ENCODE results near the gene PRPS2.

Gene PRPS2

DNA sequence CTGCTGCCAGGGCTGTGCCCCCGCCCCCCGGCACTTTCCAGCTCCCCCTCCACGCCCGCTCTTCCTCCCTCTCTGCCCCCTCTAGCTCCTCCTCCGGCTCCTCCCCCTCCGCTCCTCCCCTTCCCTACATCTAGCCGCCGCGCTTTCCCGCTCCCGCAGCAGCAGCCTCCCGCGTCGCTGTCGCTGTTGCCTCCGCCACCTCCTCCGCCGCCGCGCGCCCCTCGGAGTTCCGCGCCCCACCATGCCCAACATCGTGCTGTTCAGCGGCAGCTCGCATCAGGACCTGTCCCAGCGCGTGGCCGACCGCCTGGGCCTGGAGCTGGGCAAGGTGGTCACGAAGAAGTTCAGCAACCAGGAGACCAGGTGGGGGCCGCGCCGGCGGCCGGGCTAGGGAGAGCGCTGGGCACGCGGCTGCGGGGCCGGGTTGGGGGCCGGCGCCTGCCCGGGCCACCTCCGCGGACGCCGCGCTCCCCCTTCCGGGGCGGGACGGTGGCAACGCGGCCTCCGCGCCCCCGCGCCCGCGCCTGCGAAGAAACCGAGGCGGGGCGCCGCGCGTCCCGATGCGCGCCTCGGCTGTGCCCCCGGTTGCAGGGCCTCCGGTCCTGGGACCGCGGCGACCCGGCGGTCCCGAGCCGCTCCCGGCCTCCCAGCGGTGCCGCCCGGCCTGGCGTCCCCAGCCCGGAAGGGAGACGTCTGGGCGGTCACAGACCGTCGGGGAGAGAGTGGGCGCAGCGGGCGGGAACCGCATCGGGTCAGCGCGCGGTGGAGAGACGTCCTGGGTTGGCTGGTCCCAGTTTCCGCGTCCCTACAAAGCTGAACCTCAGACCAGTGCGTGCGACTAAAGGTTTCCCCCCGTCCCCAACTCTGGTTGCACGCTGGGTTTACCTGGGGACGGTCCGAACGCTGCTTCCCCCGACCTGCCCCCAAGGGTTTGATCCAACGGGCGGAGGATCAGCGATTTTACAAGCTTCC is at the start of gene PRPS2:
Gene PRPS2, plus strand, starts transcription at position 156 of the 972 bp plus-strand sequence. Its CDS starts 86 bp downstream, at position 242.
- DNase-seq, result peak; percentile 73

DNA sequence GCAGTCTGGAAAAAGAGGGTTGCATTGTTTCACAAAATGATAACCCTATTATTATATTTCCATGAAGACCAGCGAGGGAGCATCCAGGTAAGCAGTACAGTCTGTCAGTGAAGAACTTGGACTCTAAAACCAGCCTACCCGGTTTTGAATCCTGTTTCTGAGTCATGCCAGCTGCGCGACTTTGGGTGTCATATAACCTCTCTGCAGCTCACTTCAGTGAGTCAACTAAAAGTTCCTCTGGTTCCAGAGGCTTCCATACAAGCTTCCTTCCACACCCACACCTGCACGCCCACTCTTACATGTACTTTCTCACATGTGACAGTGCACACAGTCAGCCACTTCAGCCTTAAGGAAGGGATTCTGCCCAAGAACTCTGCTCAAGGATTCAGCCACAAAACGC is 49.8 kb upstream of the PRPS2 start:
- DNase-seq, result no peak

DNA sequence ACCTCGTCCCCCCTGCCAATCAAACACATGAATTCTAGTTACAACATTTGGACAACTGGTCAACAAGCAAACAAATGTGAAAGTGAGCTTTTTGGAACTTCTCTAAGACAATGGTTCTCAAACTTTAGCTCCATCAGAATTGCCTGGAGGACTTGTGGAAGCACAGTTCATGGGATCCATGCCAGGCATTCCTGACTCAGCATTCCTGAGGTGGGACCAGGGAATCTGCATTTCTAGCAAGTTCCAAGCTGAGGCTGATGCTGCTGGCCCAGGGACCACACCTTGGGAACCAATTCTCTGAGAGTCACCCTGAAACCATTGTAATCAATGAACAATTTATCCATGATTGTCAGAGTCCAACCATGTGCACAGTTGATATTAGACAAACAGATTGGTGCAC is 43.8 kb upstream of the PRPS2 start:
- DNase-seq, result no peak

DNA sequence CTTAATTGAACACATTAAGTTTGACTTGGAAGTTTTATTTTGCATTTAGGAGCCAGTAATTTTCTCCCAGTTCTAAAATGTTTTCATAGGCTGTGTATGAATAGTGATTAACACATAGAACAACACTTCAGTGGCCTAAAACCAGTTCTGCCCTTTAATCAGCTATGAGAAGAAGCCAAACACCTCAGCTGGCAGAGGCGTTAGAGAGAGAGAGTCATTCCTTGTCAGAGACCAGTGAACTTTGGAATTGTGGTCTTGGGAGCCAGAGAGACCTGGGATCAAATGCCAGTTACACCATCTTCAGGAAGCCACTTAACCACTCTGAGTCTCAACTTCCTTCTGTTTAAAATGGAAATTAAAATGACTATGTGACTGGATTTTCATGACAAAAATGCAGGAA is 39.3 kb upstream of the PRPS2 start:
- DNase-seq, result no peak

DNA sequence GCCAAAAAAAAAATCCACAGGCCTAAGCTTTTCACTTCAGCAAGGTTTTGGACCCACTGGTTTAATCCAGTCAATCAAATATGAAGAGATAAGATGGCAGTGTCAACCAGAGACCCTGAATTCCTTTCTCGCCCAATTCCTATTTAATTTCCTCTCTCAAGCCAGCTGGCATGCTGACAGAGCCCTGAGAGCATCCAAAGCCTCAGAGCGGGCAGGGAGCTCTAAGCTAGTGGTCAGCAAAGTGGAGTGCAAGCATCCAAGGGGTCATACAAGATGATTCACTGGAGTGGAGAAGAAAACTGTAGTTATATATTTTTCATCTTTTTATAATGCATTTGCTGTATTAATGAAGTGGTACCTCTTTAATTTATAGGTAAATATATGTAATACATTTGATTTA is 37.8 kb upstream of the PRPS2 start:
- DNase-seq, result no peak

DNA sequence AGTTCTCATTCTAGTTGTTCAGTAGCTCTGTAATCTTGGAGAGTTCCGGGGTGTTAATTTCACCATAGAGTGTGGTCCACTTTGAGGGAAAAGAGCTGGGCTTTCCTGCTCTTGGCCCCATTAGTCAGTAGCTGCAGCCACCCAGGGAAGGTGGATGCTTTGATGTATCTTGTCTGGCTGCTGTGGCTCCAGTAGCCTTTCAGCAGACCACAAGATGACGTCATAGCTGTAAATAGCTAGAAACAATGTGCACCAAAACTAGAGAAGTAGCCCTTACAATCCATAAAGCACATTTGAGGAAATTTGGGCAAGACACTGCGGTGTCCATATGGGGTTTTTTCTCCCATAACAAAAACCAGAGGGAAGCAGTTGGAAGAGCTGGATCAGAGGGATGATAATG is 32.9 kb upstream of the PRPS2 start:
- no peak for DNase-seq

DNA sequence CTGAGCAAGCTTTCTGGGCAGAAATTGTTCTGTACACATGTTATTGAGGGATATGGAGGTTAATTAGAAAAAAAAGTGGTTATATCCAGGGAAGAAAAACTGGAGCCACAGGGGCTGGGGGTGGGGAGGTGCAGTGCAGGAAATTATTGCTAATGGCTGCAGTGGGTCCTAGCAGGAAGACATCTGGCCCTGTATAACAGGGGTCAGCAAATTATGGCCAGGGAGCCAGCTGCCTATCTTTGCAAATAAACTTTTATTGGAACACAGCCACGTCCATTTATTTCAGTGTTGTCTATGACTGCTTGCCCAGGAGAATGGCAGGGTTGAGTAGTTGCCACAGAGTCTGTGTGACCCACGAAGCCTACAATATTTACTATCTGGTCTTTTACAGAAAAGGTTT is 23.4 kb upstream of the PRPS2 start:
- DNase-seq, result peak; percentile 19

DNA sequence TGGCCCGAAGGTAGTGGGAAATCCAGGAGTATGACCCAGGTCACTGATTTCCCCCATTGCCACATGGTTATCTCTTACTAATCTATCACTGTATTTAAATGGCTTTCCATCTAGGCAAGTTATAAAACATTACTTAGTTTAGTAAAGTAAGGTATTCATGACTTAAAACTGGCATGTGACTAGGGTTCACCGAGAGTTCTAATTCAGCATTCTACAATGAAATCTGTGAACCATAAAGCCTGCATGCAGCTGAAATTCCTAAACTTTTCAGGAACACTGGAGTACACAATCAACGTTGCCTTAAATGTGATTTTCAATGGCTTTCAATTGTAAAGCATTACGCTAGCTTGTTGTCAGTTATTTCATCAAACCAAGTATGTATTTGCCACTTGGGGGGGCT is 22.7 kb upstream of the PRPS2 start:
- DNase-seq, result no peak

DNA sequence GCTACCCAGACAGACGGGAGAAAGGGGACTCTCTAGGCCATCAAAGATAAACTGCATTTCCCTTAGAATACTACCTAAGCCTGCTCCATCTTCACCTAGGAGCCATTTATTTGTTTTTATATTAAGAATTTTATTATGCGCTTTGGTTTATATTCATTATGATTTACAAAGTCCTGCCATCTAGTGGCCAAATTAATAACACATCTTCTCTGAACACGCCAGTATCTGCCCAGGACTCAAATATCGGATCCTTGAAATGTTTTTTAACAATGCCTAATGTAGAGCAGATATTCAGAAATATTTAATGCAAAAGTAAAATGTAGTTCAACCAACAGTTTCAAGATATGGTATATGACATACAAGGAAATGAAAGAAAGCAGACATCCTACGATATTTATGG is 20.8 kb upstream of the PRPS2 start:
- peak; percentile 55 for DNase-seq

DNA sequence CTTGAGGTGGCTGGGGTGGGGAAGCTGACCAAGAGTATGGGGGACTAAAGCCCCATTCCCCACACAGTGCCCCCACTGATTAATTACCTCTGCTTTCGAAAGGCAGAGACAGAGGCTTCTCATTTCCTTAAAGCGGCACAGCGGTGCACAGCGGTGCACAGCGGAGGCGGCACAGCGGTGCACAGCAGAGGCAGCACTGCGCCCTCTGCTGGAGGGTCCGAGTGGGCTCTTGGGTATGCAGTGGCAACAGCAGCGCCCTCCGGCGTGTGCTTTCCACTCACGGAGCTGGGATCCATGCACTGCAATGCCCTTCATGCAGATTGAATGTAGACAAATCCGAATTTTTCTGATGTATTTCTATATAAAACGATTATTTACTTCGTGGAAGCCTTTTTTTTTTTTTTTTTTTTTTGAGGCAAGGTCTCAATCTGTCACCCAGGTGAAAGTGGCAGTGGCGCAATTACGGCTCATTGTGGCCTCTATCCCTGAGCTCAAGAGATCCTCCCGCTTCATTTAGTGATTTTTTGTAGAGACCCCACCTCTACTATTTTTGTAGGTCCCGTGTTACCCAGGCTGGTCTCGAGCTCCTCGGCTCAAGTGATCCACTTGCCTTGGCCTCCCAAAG is 19.7 kb upstream of the PRPS2 start:
- DNase-seq, result no peak

DNA sequence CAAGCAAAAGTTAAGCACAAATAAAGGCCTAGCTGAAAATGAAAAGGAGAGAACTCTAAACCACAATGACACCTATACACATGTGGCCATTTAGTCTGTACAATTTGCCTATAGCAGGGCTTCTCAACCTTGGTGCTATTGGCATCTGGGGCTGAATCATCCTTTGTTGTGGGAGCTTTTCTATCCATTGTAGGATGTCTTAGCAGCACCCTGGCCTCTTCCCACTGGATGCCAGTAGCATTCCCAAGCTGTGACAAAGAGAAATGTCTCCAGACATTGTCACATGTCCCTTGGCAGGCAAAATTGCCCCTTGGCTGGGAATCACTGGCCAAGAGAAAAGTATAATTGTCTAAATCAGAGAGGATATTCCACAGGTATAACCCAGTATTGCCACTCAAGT is 13.5 kb upstream of the PRPS2 start:
- DNase-seq, result no peak

DNA sequence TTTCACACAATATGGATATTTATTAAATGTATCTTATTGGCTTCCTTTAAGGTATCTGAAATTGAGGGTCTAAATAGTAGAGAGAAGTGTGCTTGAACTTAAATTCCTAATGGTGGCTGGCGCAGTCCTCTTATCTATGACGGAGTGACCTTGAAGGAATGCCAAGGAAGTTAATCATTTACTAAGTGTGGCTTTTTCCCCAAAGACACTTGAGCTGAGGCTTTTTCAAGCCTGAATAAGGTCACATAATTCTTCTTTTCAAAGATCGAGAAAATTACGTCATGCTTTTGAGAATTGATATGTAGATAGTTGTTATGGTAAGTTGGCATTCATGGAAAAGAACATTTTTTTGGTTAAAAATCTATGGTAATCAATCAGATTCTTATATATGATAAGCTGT is 11.7 kb upstream of the PRPS2 start:
- no peak for DNase-seq

DNA sequence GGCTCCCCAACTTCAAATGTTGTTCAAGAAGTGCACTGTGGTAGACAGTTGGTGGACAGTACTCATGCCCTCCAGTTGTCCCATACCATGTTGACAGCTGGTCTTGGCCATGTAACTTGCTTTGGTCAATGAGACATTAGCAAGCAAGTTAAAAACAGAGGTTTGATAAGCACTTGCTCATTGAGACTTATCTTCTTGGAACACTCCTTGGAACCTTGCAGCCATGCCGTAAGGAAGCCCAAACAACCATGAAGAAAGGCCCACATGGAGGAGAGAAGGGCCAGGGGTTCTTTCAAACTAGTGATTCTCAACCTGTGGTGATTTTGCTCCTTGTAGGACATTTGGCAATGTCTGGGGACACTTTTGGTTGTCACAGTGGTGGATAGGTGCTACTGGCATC is 2.6 kb upstream of the PRPS2 start:
- DNase-seq, result no peak

DNA sequence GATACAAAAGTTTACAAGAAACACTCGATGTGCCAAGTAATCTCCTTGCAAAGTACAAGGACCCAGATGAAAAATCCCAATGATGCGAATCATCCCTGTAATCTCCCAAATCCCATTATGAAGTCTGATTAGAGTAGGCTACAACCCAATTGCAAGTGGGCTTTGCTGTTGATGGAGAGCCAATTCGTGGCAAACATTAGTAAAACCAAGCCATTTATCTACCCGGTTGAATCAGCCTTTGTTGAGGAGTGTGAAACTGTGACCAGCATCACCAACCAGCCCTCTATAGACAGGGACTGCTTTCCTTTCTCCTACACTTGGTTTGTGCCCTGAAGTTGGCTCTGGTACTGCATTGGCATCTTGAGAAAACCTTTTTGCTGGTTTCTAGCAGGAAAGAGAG is 1.2 kb upstream of the PRPS2 start:
- no peak for DNase-seq

DNA sequence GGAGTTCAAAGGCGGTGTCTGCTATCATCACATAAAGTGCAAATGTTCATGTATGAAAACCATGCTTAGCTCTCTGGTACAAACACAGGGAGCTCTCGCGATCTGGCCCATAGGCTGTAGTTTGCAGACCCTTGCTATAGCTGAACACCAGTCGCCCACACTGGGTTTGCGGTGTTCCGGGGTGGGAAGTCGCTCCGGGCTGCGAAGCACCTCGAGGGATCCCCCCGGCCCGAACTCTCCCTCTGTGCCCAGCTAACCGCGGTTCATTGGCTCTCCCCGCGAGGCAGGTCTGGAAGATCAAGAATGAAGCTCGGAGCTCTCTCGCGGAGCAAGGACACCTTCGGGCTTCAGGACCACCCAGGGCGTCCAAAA is 341 bp upstream of the PRPS2 start:
- no peak for DNase-seq

DNA sequence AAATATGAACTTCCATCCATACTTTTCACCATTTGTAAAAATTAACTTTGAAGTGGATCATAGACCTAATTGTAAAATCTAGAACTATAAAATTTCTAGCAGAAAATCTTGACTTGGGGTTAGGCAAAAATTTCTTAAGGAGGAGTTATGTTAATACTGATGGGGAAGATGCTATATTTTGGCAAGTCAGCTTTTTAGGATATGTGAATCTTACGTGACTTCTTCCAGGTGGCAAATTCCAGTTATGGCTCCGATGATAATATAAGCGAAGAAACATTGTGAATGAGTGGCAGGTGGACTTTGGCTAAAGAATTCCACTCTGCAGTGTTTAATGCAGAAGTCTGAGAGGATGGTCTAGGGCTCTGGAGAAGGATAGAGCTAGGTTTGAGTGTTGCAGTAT is 1.5 kb downstream of the PRPS2 start:
- DNase-seq, result no peak

DNA sequence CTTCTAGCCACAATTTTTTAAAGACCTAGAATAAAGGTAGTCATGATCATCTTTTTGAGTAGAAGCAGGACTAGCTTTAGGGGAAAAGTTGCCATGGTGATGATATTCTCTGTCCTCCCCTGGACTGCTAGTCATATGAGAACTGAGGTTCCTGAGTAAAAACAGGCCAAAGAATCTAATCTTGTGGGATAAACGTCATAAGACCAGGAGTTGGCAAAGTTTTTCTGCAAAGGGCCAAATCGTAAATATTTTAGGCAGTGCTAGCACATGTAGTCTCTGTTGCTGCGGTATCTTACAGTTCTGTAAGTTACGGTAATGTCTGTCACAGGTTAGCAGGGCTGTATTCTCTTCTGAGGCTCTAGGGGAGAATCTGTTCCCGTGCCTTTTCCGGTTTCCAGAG is 3.4 kb downstream of the PRPS2 start:
- DNase-seq, result no peak

DNA sequence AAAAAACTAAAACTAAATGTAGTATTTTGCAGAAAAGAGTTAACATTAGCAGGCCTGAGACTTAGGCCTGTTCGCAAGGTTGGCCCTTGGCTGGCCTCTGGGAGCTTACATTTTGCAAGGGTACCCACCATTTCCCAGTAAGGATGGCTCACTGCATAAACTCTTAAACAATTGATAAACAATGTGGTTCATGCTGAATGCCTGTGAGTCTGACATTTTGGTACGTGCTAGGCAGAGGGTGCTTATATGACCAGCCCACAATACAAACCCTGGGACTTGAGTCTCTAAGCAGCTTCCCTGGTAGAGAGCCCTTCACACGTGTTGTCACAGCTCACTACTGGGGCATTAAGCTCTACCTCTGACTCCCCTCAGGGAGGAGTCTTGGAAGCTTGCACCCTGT is 7.4 kb downstream of the PRPS2 start:
- DNase-seq, result no peak

DNA sequence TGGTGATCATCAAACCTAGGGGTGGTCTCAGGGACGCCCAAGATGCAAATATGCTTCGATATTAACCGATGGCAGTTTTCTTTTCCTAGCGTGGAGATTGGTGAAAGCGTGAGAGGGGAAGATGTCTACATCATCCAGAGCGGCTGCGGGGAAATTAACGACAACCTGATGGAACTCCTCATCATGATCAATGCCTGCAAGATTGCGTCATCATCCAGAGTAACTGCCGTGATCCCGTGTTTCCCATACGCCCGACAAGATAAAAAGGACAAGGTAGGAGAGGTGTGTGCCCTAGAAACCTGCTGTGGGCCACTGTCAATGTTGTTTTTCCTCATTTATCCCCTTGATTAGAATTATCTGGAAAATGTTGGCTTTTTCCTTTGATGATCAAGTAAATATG is 7.9 kb downstream of the PRPS2 start:
- no peak for DNase-seq

DNA sequence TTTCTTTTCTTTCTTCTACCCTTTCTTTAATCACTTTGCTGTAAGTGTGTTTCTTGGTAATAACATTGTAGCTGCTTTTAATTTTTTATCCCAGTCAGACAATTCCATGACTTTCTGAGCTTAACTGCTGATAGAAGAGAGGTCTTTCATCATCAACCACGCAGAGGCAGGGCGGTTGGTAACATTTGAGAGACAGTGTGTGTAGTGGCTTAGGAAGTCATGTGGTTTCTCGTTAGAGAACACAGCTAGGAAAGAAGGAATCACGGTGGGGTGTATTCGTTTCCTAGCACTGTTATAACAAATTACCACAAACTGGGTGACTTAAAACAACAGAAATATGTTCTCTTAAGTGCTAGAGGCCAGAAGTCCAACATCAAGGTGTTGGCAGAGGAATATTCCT is 11.5 kb downstream of the PRPS2 start:
- DNase-seq, result no peak

DNA sequence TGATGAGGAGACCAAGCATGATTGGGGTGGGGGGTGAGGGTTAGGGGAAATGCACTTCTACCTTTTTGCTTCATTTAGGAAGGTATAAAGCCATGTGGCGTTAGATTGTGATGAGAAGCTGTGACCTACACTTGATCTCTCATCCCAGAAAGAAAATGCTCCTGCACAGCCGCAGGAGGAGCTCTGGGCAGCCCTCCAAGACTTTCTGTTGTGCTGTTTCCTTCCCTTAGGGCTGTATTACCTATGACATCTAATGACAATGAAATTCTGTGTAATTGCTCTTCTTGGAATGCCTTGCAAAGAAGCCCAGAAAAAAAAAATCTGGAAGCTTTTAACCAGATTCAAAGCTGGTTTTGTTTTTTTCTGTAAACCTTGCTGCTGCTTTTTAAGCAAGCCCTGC is 13.4 kb downstream of the PRPS2 start:
- DNase-seq, result no peak

DNA sequence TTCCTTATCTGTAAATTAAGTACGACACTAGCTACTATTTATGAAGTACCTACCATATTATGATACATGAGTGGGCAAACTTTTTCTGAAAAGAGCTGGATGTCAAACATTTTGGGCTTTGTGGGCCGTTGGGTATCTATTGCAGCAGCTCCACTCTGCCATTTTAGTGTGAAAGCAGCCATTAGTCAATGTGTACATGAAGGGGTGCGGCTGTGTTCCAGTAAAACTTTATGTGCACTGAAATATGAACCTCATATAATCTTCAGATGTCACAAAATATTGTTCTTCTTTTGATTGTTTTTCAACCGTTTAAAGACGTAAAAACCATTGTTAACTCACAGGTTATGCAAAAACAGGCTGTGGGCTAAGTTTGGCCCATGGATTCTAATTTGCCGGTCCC is 14.1 kb downstream of the PRPS2 start:
- no peak for DNase-seq

DNA sequence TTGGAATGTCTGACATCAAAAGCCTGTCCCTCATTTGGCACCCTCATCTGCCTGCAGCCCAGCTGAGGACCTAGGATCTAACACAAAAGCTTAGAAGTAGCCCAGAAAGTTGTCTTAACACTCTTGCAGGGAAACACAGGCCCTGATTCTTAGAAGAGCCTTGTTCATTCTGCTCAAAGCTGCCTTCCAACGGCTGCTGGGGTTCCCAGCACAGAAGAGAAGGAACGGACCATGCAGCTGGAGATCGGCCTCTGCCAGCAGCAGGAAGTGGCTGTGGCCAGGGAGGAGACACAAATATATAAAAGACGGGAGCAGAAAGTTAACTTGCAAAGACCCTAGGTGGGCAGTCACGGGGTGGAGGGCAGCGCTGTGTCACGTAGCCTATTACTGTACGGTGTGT is 20.4 kb downstream of the PRPS2 start:
- no peak for DNase-seq

DNA sequence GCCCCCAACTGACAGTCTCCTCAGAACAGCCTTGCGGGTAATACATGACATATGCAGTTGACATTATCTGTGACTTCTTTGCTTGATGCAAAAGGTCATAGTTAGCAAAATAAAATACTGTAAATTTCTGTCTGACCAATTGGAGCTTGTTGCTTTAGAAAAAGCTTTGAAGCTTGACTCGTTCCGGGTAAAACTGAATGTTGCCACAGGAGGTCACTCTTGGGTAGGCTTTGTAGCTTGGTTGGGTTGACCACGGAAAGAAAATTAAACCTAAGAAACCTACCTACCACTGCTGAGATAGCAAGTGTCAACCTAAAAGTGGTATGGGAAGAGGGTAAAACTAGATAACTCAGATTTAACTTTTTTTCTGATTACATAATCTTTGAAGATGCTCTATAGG is 23.2 kb downstream of the PRPS2 start:
- DNase-seq, result peak; percentile 14

DNA sequence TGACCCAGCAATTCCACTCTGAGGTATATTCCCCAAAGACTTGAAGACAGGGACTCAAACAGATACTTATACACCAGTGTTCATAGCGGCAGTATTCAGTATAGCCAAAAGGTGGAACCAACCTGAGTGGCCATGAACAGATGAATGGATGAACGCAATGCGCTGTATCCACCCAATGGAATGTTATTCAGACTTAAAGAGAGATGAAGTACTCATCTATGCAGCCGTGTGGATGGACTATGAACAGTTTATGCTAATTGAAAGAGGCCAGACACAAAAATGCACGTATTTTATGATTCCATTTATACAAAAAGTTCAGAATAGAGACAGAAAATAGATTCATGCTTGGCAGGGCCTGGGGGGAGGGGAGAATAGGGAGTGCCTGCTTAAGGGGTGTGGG is 26.3 kb downstream of the PRPS2 start:
- DNase-seq, result no peak
